Measurements from ENCODE around the gene LIMA1.

DNA sequence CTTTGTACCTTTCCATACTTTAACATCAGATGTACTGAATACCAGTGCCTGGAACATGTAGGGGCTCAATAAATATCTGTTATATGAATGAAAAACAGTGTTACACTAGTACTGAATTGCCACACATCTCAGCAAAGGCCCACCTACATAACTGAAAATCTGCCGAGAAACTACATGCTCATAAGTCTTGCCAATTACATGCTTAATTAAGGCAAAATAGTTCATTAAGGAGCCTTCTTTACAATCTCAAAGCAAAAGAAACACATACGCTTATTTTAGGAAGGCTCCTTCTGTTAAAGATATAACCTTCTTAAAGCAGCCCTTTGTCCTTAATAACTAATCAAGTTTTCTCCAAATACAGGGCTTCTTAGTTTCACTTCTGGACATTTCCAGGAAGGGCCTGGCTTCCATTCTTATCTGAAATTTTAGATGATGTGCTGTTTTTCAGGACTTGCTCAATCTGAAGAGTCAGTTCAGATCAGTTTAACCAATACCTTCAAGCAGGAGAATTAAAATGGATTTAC, 11.5 kb downstream of the LIMA1 start:
- TF ChIP-seq, protein P1, sequence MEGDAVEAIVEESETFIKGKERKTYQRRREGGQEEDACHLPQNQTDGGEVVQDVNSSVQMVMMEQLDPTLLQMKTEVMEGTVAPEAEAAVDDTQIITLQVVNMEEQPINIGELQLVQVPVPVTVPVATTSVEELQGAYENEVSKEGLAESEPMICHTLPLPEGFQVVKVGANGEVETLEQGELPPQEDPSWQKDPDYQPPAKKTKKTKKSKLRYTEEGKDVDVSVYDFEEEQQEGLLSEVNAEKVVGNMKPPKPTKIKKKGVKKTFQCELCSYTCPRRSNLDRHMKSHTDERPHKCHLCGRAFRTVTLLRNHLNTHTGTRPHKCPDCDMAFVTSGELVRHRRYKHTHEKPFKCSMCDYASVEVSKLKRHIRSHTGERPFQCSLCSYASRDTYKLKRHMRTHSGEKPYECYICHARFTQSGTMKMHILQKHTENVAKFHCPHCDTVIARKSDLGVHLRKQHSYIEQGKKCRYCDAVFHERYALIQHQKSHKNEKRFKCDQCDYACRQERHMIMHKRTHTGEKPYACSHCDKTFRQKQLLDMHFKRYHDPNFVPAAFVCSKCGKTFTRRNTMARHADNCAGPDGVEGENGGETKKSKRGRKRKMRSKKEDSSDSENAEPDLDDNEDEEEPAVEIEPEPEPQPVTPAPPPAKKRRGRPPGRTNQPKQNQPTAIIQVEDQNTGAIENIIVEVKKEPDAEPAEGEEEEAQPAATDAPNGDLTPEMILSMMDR (IDR thresholded peaks at IDR 0.05; ENCODE audit: low read depth, low read length, poor library complexity, severe bottlenecking) = no peak
- TF ChIP-seq EZH2phosphoT487 (IDR thresholded peaks at IDR 0.05; ENCODE audit: borderline replicate concordance, low read length) = no peak
